Transverse colon (tissue), 4 donors: Measurements from ENCODE around the gene LAMA2. TPM values are rescaled to one million over a fixed set of nuclear protein-coding genes. Genes with fewer than 3 reads are reported as not detected.

ENCODE experiments used
- DNase-seq: peaks from one replicate; pipeline ENCODE4 v3.0.0-alpha.2; 2019
- H3K27ac ChIP-seq, 4 donors: fragments of 200-600 bp; sonication (generic); 2 replicates each; pipeline ENCODE4 v1.5.1; 2016 to 2018; ENCODE audit warnings: inconsistent platforms in 4 of 4
- H3K27me3 ChIP-seq: fragments of 200-600 bp; sonication (generic); 2 replicates; pipeline ENCODE4 v1.5.1; 2017; ENCODE audit warnings: inconsistent platforms
- H3K36me3 ChIP-seq, 4 donors: fragments of 200-600 bp; sonication (generic); 2 replicates each; pipeline ENCODE4 v1.5.1; 2017 to 2019; ENCODE audit warnings: inconsistent platforms in 4 of 4
- H3K4me1 ChIP-seq, 4 donors: fragments of 200-600 bp; sonication (generic); 2 replicates each; pipeline ENCODE4 v1.5.1; 2017 to 2020; ENCODE audit warnings: inconsistent platforms in 4 of 4
- H3K4me3 ChIP-seq, 4 donors: fragments of 200-600 bp; sonication (generic); 1 replicate in 1 of 4; 2 replicates in 3 of 4; pipeline versions ENCODE4 v1.5.1 to v1.6.1; 2017 to 2019; ENCODE audit warnings: inconsistent platforms in 4 of 4
- H3K9me3 ChIP-seq, 2 donors: fragments of 200-600 bp; sonication (generic); 2 replicates each; pipeline ENCODE4 v1.5.1; 2017 to 2019; ENCODE audit warnings: inconsistent platforms in 2 of 2
- EP300 ChIP-seq: sonication (generic); formaldehyde crosslinking; IDR thresholded peaks from one replicate; pipeline ENCODE4 v1.6.1; 2017; ENCODE audit warnings: antibody characterized with exemption, low read depth
- POLR2A ChIP-seq: fragments of 450-650 bp; IDR thresholded peaks from one replicate; pipeline ENCODE4 v1.6.1; 2016; ENCODE audit warnings: antibody characterized with exemption, mild to moderate bottlenecking, moderate library complexity
- POLR2AphosphoS5 ChIP-seq, 3 donors: sonication (generic); formaldehyde crosslinking; IDR thresholded peaks; one replicate each; pipeline ENCODE4 v1.6.1; 2016; ENCODE audit warnings: antibody characterized with exemption in 3 of 3
- WGBS, 2 donors: methylation state at CpG; one replicate each; pipeline ENCODE4 v1.1.5; 2018; ENCODE audit warnings: low coverage in 1 of 2; 5-methylcytosine and 5-hydroxymethylcytosine counted together
- in situ Hi-C, 4 donors: fragments of 200-750 bp; cut with MboI; loops; one replicate each; pipeline versions ENCODE4 v1.15.0 to v1.15.1; 2017; ENCODE audit warnings: low sequenced_read_pairs in 3 of 4, low pct_ligation_motif_present in 1 of 4, low pct_unique_long_range_greater_than_20kb in 1 of 4
- intact Hi-C: fragments of 100-400 bp; cut with DNase I; formaldehyde crosslinking; loops from one replicate; pipeline ENCODE4 v1.15.1; 2023; ENCODE audit warnings: low total_unique reads
- total RNA-seq, 4 donors: library from RNA; depleted of rRNA; stranded (reverse); fragments of >200 nt; gene quantifications; one replicate each; pipeline ENCODE4 v1.1.0, GENCODE V29; 2016
- TF ChIP-seq, protein P1 (sequence below), 5 experiments: fragments of 200-600 bp in 3 of 5; fragments of 450-650 bp in 2 of 5; sonication (generic) in 3 of 5; IDR thresholded peaks; 1 replicate in 2 of 5; 2 replicates in 3 of 5; pipeline ENCODE4 v1.5.1; 2016 to 2017; ENCODE audit warnings: antibody characterized with exemption in 5 of 5, inconsistent platforms in 3 of 5, mild to moderate bottlenecking in 2 of 5, moderate library complexity in 1 of 5

Gene LAMA2
- total RNA-seq, 4 donors from 2014 or later: 12.3 to 43.0 (median 32.1) TPM

DNA sequence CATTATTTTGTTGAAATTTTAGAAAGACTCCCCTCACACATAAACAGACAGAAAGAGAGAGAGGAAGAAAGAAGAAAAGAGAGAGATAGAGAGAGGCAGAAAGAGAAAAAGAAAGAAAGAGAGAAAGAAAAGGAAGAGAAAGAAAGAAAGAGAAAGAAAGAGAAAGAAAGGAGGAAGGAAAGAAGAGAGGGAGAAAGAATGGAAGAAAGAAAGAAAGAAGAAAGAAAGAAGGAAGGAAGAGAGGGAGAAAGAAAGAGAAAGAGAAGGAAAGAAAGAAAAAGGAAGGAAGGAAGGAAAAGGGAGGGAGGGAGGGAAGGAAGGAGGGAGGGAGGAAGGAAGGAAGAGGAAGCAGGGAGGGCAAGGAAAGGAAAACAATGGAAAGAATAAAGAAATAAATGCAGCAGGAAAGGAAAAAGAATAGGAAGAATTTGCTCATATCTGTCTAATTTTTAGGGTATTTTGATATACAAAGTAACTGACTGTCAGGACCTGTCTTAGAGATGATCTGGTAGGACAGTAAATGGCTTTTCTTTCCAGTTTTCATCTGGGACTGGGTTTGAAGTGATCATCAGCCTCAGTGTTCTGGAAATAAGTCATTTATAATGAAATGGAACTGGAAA, 325.6 kb downstream of the LAMA2 start:
- DNase-seq: no peak
- in situ Hi-C loops (no loop called here), intact Hi-C loops (no loop called here)
- Histone ChIP-seq H3K36me3 (no peaks in the 10 kb centered on the region), H3K27ac (no peak overlapping the region), H3K9me3 (no peaks in the 10 kb centered on the region), H3K27me3 (no peaks in the 10 kb centered on the region), H3K4me1 (no peaks in the 10 kb centered on the region), H3K4me3 (no peak overlapping the region)
- TF ChIP-seq POLR2A: no peak
- TF ChIP-seq, protein P1, sequence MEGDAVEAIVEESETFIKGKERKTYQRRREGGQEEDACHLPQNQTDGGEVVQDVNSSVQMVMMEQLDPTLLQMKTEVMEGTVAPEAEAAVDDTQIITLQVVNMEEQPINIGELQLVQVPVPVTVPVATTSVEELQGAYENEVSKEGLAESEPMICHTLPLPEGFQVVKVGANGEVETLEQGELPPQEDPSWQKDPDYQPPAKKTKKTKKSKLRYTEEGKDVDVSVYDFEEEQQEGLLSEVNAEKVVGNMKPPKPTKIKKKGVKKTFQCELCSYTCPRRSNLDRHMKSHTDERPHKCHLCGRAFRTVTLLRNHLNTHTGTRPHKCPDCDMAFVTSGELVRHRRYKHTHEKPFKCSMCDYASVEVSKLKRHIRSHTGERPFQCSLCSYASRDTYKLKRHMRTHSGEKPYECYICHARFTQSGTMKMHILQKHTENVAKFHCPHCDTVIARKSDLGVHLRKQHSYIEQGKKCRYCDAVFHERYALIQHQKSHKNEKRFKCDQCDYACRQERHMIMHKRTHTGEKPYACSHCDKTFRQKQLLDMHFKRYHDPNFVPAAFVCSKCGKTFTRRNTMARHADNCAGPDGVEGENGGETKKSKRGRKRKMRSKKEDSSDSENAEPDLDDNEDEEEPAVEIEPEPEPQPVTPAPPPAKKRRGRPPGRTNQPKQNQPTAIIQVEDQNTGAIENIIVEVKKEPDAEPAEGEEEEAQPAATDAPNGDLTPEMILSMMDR (IDR thresholded peaks at IDR 0.05): no peak
- no peak for TF ChIP-seq POLR2AphosphoS5 (IDR thresholded peaks at IDR 0.05)
- no peak for TF ChIP-seq EP300

DNA sequence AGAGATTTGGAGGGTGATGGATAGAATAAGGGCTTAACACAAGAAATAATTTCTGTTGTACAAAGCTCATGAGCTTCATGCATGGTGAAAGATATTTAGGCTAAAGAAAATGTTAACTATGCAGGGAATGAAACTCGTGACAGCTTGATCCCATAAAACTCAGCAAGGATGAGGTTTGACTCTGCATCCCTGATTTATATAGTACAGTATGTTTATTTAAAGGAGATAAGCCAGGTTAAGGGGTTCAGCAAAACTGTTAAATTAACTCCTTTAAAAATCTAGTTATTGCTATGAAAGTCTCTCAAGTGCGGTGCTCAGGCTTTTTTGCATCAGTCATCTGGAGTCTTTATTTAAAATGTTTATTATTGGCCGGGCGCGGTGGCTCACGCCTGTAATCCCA, 326.4 kb downstream of the LAMA2 start:
- no peaks in the 10 kb centered on the region for H3K9me3 ChIP-seq
- H3K4me3 ChIP-seq: no peak overlapping the region
- TF ChIP-seq POLR2A (no peak), POLR2AphosphoS5 (IDR thresholded peaks at IDR 0.05) (no peak), EP300 (no peak)
- TF ChIP-seq, protein P1 (IDR thresholded peaks at IDR 0.05): no peak
- no peak for DNase-seq
- in situ Hi-C loops: no loop called here
- no peak overlapping the region for H3K27ac ChIP-seq
- WGBS, 2 donors: 43 to 76% methylated on average over 1 to 6 of the region's 6 CpGs
- H3K36me3 ChIP-seq: no peaks in the 10 kb centered on the region
- intact Hi-C loops: no loop called here
- no peaks in the 10 kb centered on the region for H3K27me3 ChIP-seq
- H3K4me1 ChIP-seq: no peaks in the 10 kb centered on the region

DNA sequence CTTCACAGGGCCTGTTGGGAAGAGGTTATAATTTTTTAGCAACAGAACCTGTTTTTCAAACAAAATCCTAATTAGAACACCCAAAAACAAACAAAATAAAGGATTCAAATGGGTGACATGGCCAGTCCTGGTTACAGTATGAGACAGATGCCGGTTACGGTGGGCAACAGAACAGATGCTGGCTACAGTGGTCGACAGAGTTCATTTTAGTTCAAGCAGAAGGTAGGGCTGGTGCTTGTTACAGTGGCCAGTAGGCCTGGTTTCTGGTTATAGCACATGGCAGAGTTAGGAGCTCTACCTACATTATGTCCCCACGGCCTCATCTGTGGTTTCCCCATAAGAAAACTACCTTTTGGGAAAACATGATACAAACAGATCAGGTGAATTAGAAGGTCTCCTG, 327.7 kb downstream of the LAMA2 start:
- Histone ChIP-seq H3K9me3 (no peaks in the 10 kb centered on the region), H3K4me3 (no peak overlapping the region), H3K36me3 (no peaks in the 10 kb centered on the region), H3K27ac (no peak overlapping the region), H3K4me1 (no peaks in the 10 kb centered on the region), H3K27me3 (no peaks in the 10 kb centered on the region)
- intact Hi-C loops: no loop called here
- in situ Hi-C loops: no loop called here
- TF ChIP-seq POLR2A: no peak
- TF ChIP-seq POLR2AphosphoS5 (IDR thresholded peaks at IDR 0.05): no peak
- TF ChIP-seq EP300: no peak
- TF ChIP-seq, protein P1 (IDR thresholded peaks at IDR 0.05): no peak
- WGBS, 2 donors: 92% methylated on average over 4 of the region's 4 CpGs; no CpG with 5 or more reads in 1 of the 2 donors
- no peak for DNase-seq

DNA sequence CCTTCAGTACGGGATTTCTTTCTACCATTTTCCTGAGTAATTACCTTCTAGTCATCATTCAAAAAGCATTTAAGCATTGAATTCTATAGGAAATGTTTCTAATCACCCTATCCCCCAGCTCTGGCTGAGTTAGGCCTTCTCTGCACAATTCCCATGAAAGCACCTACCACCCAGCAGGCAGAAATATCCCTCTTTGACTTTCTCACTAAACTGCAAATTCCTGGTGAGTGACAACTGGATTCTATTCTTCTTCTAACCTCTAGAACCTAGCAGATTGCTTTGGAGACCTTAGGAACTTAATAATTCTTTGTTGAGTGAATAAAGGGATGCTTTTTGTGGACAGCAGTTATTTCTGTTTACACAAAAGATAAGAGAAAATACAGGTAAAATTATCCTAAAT, 328.7 kb downstream of the LAMA2 start:
- no peaks in the 10 kb centered on the region for H3K9me3 ChIP-seq
- WGBS, 2 donors: 89 to 100% methylated on average over 1 of the region's 1 CpG
- in situ Hi-C loops: no loop called here

More for the DNA sequence above, 328.7 kb downstream of the LAMA2 start:
- TF ChIP-seq POLR2A (no peak), POLR2AphosphoS5 (IDR thresholded peaks at IDR 0.05) (no peak), EP300 (no peak)
- TF ChIP-seq, protein P1 (IDR thresholded peaks at IDR 0.05): no peak
- Histone ChIP-seq H3K4me3 (no peak overlapping the region), H3K27ac (no peak overlapping the region), H3K4me1 (no peaks in the 10 kb centered on the region), H3K36me3 (no peaks in the 10 kb centered on the region), H3K27me3 (no peaks in the 10 kb centered on the region)
- intact Hi-C loops: no loop called here
- DNase-seq: no peak
